Neural cell (in vitro differentiated cells): ENCODE data around the gene SDC4.

Source experiments
- CTCF ChIP-seq: fragments of 450-650 bp; IDR thresholded peaks from 2 replicates; pipeline ENCODE4 v1.5.1; 2014; ENCODE audit warnings: antibody characterized with exemption, mild to moderate bottlenecking, moderate library complexity; ENCODE audit not compliant: poor library complexity, severe bottlenecking
- EP300 ChIP-seq: fragments of 450-650 bp; conservative IDR thresholded peaks from 2 replicates; pipeline ENCODE4 v1.6.1; 2014; ENCODE audit warnings: antibody characterized with exemption, mild to moderate bottlenecking, moderate library complexity; ENCODE audit not compliant: poor library complexity, severe bottlenecking
- EZH2 ChIP-seq: fragments of 200-600, 300-800 bp; shearing (Covaris generic), sonication (generic); IDR thresholded peaks from 2 replicates; pipeline ENCODE4 v1.6.1; 2014; ENCODE audit warnings: antibody characterized with exemption, low read length, borderline replicate concordance, mild to moderate bottlenecking; ENCODE audit not compliant: insufficient read depth, poor library complexity, severe bottlenecking
- MXI1 ChIP-seq: fragments of 450-650 bp; conservative IDR thresholded peaks from 2 replicates; pipeline ENCODE4 v1.6.1; 2014; ENCODE audit warnings: antibody characterized with exemption, mild to moderate bottlenecking; ENCODE audit not compliant: poor library complexity, severe bottlenecking
- POLR2AphosphoS5 ChIP-seq: IDR thresholded peaks from 2 replicates; pipeline ENCODE4 v1.6.1; 2012
- REST ChIP-seq: IDR thresholded peaks from 2 replicates; pipeline ENCODE4 v1.6.1; 2012; ENCODE audit warnings: borderline replicate concordance
- SMC3 ChIP-seq: fragments of 450-650 bp; conservative IDR thresholded peaks from 2 replicates; pipeline ENCODE4 v1.6.1; 2014; ENCODE audit warnings: antibody characterized with exemption, mild to moderate bottlenecking, moderate library complexity; ENCODE audit not compliant: poor library complexity
- TAF1 ChIP-seq: IDR thresholded peaks from 2 replicates; pipeline ENCODE4 v1.6.1; 2012; ENCODE audit warnings: low read depth

GRCh38 chr20:45355209-45356084, 7.2 kb upstream of the SDC4 start:
- TF ChIP-seq MXI1 (no peak), CTCF (no peak), POLR2AphosphoS5 (no peak), TAF1 (no peak), REST (no peak), EP300 (no peak), SMC3 (no peak), EZH2 (no peak)
